ENCODE data around the gene CPD. TPM values are rescaled to one million over a fixed set of nuclear protein-coding genes. Genes with fewer than 3 reads are reported as not detected.

CPD gene
- total and polyA plus RNA-seq, 9 of the 15 experiments (the other 6 are each of a cell fraction or from before 2014, with no cell fraction given), result 4.5 to 24.4 (median 20.4) TPM

- TF ChIP-seq ZNF143 (CRISPR knock-in tag; IDR thresholded peaks at IDR 0.05) (peak; percentile 67), COPS2 (conservative IDR thresholded peaks at IDR 0.05) (no peak), E2F6 (IDR thresholded peaks at IDR 0.05; ENCODE audit: borderline replicate concordance in 1 of 2, extremely low read depth in 1 of 2, insufficient read depth in 1 of 2, insufficient read length in 1 of 2, low read depth in 1 of 2, low read length in 1 of 2, poor library complexity in 1 of 2, severe bottlenecking in 1 of 2) (peak; percentile 52 to 57), ZNF282 (CRISPR knock-in tag; IDR thresholded peaks at IDR 0.05) (no peak), POLR2A (conservative IDR thresholded peaks at IDR 0.05) (peak; percentile 98), LCOR (CRISPR knock-in tag; IDR thresholded peaks at IDR 0.05) (no peak), ATF7 (IDR thresholded peaks at IDR 0.05) (peak; percentile 73), MBD2 (IDR thresholded peaks at IDR 0.05; ENCODE audit: borderline replicate concordance, low read depth) (peak; percentile 78; the same call in 1 of the 2 replicates), MGA (IDR thresholded peaks at IDR 0.05) (no peak), TEAD1 (CRISPR knock-in tag; IDR thresholded peaks at IDR 0.05) (no peak), ETV5 (CRISPR knock-in tag; IDR thresholded peaks at IDR 0.05; ENCODE audit: low read depth) (peak; percentile 74; the same call in 1 of the 2 replicates), ZNF41 (CRISPR knock-in tag; conservative IDR thresholded peaks at IDR 0.05) (no peak)
These were observed 98.5 kb downstream of the CPD start, which contains the start of gene GOSR1 (continued) for GRCh38 chr17:30477083-30477773.
